SK-N-SH treated with all-trans-retinoic acid at 6 μM for 48 hours (cell line): Measurements from ENCODE around the gene NKX2-2.

Experiments used
- ATAC-seq: fragments of 200-7000 bp; cut with Tn5 transposase; 3 replicates; pipeline ENCODE4 v1.9.1; 2020; ENCODE audit warnings: mild to moderate bottlenecking, moderate library complexity
- ARNTL ChIP-seq: fragments of 450-650 bp; formaldehyde crosslinking; IDR thresholded peaks from 2 replicates; pipeline ENCODE4 v1.5.0; 2020; ENCODE audit warnings: low read depth, mild to moderate bottlenecking, moderate library complexity, borderline replicate concordance
- BACH2 ChIP-seq: fragments of 250-450 bp; sonication (Bioruptor Pico); IDR thresholded peaks from 2 replicates; pipeline ENCODE4 v1.9.0; 2021; ENCODE audit warnings: mild to moderate bottlenecking, borderline replicate concordance
- CSDC2 ChIP-seq: fragments of 250-450 bp; sonication (Bioruptor Pico); IDR thresholded peaks from 2 replicates; pipeline ENCODE4 v1.5.0; 2020; ENCODE audit warnings: mild to moderate bottlenecking, moderate library complexity
- ESRRG ChIP-seq: fragments of 250-450 bp; sonication (Bioruptor Pico); IDR thresholded peaks from 2 replicates; pipeline ENCODE4 v1.6.1; 2021; ENCODE audit warnings: mild to moderate bottlenecking
- GLIS3 ChIP-seq: fragments of 250-450 bp; sonication (Bioruptor Pico); IDR thresholded peaks from 2 replicates; pipeline ENCODE4 v1.5.0; 2020; ENCODE audit warnings: mild to moderate bottlenecking, moderate library complexity
- ISL1 ChIP-seq: fragments of 250-450 bp; sonication (Bioruptor Pico); IDR thresholded peaks from 2 replicates; pipeline ENCODE4 v2.1.2; 2022; ENCODE audit warnings: mild to moderate bottlenecking, moderate library complexity
- OSR1 ChIP-seq: fragments of 250-450 bp; sonication (Bioruptor Pico); IDR thresholded peaks from 2 replicates; pipeline ENCODE4 v1.8.0; 2022; ENCODE audit warnings: moderate library complexity, mild to moderate bottlenecking, inconsistent platforms
- PPARA ChIP-seq: fragments of 250-450 bp; sonication (Bioruptor Pico); IDR thresholded peaks from 2 replicates; pipeline ENCODE4 v1.5.0; 2020; ENCODE audit warnings: mild to moderate bottlenecking, borderline replicate concordance
- SNAI2 ChIP-seq: fragments of 250-450 bp; sonication (Bioruptor Pico); IDR thresholded peaks from 2 replicates; pipeline ENCODE4 v1.5.0; 2020; ENCODE audit warnings: mild to moderate bottlenecking, moderate library complexity
- TCF4 ChIP-seq: fragments of 250-450 bp; sonication (Bioruptor Pico); IDR thresholded peaks from 2 replicates; pipeline ENCODE4 v1.8.0; 2021; ENCODE audit warnings: mild to moderate bottlenecking, moderate library complexity, borderline replicate concordance
- TOX ChIP-seq: fragments of 250-450 bp; sonication (Bioruptor Pico); IDR thresholded peaks from 2 replicates; pipeline ENCODE4 v1.8.0; 2021; ENCODE audit warnings: mild to moderate bottlenecking, moderate library complexity, borderline replicate concordance
- ZC3H10 ChIP-seq: fragments of 250-450 bp; sonication (Bioruptor Pico); IDR thresholded peaks from 2 replicates; pipeline ENCODE4 v1.5.1; 2021; ENCODE audit warnings: mild to moderate bottlenecking, moderate library complexity
- ZFP3 ChIP-seq: fragments of 250-450 bp; sonication (Bioruptor Pico); IDR thresholded peaks from 2 replicates; pipeline ENCODE4 v1.5.0; 2020; ENCODE audit warnings: mild to moderate bottlenecking, moderate library complexity
- ZFP30 ChIP-seq: fragments of 450-650 bp; formaldehyde crosslinking; IDR thresholded peaks from 2 replicates; pipeline ENCODE4 v1.5.0; 2022; ENCODE audit warnings: mild to moderate bottlenecking, moderate library complexity
- ZNF565 ChIP-seq: fragments of 450-650 bp; formaldehyde crosslinking; conservative IDR thresholded peaks from 2 replicates; pipeline ENCODE4 v1.5.0; 2020; ENCODE audit warnings: low read depth, mild to moderate bottlenecking, moderate library complexity
- ZNF70 ChIP-seq: fragments of 450-650 bp; formaldehyde crosslinking; IDR thresholded peaks from 2 replicates; pipeline ENCODE4 v1.5.0; 2020; ENCODE audit warnings: mild to moderate bottlenecking, moderate library complexity
- ZNF8 ChIP-seq: fragments of 450-650 bp; formaldehyde crosslinking; IDR thresholded peaks from 2 replicates; pipeline ENCODE4 v1.5.0; 2020; ENCODE audit warnings: mild to moderate bottlenecking, moderate library complexity
- TF ChIP-seq, protein P1 (sequence below): fragments of 250-450 bp; sonication (Bioruptor Pico); IDR thresholded peaks from 2 replicates; pipeline ENCODE4 v1.5.1; 2020; ENCODE audit warnings: low read depth, mild to moderate bottlenecking, moderate library complexity
- TF ChIP-seq, protein P2 (sequence below): fragments of 250-450 bp; sonication (Bioruptor Pico); IDR thresholded peaks from 2 replicates; pipeline ENCODE4 v1.5.0; 2020; ENCODE audit warnings: mild to moderate bottlenecking, moderate library complexity
- TF ChIP-seq, protein P3 (sequence below): fragments of 250-450 bp; sonication (Bioruptor Pico); IDR thresholded peaks from 2 replicates; pipeline ENCODE4 v1.5.1; 2021; ENCODE audit warnings: mild to moderate bottlenecking, moderate library complexity
- TF ChIP-seq, protein P4 (sequence below): fragments of 250-450 bp; sonication (Bioruptor Pico); IDR thresholded peaks from 2 replicates; pipeline ENCODE4 v1.8.0; 2021; ENCODE audit warnings: low read depth, mild to moderate bottlenecking, moderate library complexity, borderline replicate concordance
- TF ChIP-seq, protein P5 (sequence below): fragments of 250-450 bp; sonication (Bioruptor Pico); IDR thresholded peaks from 2 replicates; pipeline ENCODE4 v1.8.0; 2020; ENCODE audit warnings: mild to moderate bottlenecking, moderate library complexity, borderline replicate concordance

The NKX2-2 gene

DNA sequence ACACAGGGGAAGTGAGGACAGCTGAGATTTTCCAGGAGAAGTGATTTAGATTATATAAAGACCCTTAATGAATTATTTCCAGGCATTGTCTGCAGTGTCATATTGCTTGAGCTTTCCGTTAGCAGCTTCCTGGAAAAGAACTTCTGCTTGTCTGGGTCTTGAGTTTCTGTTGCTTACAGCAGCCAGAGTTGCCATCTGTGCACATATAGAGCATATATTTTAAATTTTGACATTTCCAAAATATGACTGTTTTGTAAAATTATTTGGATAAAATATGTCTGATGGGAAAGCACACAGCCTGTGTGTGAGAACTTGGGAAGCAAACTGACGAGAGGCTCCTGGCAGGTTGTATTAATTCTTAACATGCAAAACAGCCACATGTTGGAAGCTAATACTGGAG, 21.0 kb upstream of the NKX2-2 start:
- ATAC-seq = no peak
- TF ChIP-seq ARNTL (CRISPR knock-in tag) (no peak), PPARA (CRISPR knock-in tag) (no peak), BACH2 (CRISPR knock-in tag) (no peak), ZFP3 (no peak), ZFP30 (CRISPR knock-in tag) (no peak), ISL1 (CRISPR knock-in tag) (no peak), GLIS3 (CRISPR knock-in tag) (no peak), ZNF8 (CRISPR knock-in tag) (no peak), ZC3H10 (CRISPR knock-in tag) (no peak), TOX (CRISPR knock-in tag) (no peak), CSDC2 (CRISPR knock-in tag) (no peak), SNAI2 (no peak), ZNF70 (CRISPR knock-in tag) (no peak), OSR1 (CRISPR knock-in tag) (no peak), ESRRG (CRISPR knock-in tag) (no peak)
- TF ChIP-seq, protein P1, sequence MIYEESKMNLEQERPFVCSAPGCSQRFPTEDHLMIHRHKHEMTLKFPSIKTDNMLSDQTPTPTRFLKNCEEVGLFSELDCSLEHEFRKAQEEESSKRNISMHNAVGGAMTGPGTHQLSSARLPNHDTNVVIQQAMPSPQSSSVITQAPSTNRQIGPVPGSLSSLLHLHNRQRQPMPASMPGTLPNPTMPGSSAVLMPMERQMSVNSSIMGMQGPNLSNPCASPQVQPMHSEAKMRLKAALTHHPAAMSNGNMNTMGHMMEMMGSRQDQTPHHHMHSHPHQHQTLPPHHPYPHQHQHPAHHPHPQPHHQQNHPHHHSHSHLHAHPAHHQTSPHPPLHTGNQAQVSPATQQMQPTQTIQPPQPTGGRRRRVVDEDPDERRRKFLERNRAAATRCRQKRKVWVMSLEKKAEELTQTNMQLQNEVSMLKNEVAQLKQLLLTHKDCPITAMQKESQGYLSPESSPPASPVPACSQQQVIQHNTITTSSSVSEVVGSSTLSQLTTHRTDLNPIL (CRISPR knock-in tag) = no peak
- TF ChIP-seq, protein P2, sequence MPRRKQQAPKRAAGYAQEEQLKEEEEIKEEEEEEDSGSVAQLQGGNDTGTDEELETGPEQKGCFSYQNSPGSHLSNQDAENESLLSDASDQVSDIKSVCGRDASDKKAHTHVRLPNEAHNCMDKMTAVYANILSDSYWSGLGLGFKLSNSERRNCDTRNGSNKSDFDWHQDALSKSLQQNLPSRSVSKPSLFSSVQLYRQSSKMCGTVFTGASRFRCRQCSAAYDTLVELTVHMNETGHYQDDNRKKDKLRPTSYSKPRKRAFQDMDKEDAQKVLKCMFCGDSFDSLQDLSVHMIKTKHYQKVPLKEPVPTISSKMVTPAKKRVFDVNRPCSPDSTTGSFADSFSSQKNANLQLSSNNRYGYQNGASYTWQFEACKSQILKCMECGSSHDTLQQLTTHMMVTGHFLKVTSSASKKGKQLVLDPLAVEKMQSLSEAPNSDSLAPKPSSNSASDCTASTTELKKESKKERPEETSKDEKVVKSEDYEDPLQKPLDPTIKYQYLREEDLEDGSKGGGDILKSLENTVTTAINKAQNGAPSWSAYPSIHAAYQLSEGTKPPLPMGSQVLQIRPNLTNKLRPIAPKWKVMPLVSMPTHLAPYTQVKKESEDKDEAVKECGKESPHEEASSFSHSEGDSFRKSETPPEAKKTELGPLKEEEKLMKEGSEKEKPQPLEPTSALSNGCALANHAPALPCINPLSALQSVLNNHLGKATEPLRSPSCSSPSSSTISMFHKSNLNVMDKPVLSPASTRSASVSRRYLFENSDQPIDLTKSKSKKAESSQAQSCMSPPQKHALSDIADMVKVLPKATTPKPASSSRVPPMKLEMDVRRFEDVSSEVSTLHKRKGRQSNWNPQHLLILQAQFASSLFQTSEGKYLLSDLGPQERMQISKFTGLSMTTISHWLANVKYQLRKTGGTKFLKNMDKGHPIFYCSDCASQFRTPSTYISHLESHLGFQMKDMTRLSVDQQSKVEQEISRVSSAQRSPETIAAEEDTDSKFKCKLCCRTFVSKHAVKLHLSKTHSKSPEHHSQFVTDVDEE (CRISPR knock-in tag) = no peak
- TF ChIP-seq, protein P3, sequence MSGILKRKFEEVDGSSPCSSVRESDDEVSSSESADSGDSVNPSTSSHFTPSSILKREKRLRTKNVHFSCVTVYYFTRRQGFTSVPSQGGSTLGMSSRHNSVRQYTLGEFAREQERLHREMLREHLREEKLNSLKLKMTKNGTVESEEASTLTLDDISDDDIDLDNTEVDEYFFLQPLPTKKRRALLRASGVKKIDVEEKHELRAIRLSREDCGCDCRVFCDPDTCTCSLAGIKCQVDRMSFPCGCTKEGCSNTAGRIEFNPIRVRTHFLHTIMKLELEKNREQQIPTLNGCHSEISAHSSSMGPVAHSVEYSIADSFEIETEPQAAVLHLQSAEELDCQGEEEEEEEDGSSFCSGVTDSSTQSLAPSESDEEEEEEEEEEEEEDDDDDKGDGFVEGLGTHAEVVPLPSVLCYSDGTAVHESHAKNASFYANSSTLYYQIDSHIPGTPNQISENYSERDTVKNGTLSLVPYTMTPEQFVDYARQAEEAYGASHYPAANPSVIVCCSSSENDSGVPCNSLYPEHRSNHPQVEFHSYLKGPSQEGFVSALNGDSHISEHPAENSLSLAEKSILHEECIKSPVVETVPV (CRISPR knock-in tag) = no peak
- TF ChIP-seq, protein P4, sequence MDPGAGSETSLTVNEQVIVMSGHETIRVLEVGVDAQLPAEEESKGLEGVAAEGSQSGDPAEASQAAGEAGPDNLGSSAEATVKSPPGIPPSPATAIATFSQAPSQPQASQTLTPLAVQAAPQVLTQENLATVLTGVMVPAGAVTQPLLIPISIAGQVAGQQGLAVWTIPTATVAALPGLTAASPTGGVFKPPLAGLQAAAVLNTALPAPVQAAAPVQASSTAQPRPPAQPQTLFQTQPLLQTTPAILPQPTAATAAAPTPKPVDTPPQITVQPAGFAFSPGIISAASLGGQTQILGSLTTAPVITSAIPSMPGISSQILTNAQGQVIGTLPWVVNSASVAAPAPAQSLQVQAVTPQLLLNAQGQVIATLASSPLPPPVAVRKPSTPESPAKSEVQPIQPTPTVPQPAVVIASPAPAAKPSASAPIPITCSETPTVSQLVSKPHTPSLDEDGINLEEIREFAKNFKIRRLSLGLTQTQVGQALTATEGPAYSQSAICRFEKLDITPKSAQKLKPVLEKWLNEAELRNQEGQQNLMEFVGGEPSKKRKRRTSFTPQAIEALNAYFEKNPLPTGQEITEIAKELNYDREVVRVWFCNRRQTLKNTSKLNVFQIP (CRISPR knock-in tag) = no peak
- TF ChIP-seq, protein P5, sequence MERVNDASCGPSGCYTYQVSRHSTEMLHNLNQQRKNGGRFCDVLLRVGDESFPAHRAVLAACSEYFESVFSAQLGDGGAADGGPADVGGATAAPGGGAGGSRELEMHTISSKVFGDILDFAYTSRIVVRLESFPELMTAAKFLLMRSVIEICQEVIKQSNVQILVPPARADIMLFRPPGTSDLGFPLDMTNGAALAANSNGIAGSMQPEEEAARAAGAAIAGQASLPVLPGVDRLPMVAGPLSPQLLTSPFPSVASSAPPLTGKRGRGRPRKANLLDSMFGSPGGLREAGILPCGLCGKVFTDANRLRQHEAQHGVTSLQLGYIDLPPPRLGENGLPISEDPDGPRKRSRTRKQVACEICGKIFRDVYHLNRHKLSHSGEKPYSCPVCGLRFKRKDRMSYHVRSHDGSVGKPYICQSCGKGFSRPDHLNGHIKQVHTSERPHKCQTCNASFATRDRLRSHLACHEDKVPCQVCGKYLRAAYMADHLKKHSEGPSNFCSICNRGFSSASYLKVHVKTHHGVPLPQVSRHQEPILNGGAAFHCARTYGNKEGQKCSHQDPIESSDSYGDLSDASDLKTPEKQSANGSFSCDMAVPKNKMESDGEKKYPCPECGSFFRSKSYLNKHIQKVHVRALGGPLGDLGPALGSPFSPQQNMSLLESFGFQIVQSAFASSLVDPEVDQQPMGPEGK (CRISPR knock-in tag) = no peak

DNA sequence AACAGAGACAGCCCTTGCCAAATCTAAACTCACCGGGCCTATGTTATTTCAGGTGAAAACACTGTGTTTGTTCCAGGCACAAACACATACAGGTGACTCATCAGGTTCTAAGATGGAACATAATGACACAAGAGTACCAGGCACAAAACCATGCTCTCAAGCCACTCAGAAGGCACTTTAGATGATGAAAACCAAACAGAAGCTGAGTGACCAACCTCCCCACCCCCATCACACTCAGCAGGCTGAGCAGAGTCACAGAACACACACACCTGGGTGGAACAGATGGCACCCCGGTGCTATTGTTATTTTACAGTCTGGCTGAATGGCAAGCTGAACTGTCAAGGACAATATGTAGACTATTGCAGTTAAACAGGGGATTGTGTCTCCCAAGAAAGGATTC, 20.6 kb upstream of the NKX2-2 start:
- ATAC-seq = no peak
- no peak for TF ChIP-seq ZNF565 (CRISPR knock-in tag)
- no peak for TF ChIP-seq GLIS3 (CRISPR knock-in tag)
- no peak for TF ChIP-seq ZFP30 (CRISPR knock-in tag)
- TF ChIP-seq CSDC2 (CRISPR knock-in tag) = no peak
- no peak for TF ChIP-seq TOX (CRISPR knock-in tag)
- no peak for TF ChIP-seq PPARA (CRISPR knock-in tag)
- no peak for TF ChIP-seq TCF4 (CRISPR knock-in tag)
- TF ChIP-seq ZNF8 (CRISPR knock-in tag) = no peak
- TF ChIP-seq ZFP3 = no peak
- TF ChIP-seq, protein P4 (CRISPR knock-in tag) = no peak
- TF ChIP-seq, all 23 proteins: peak for 0
